Stimulated activated naive CD4-positive, alpha-beta T cell (primary cell): Measurements from ENCODE around the gene FOXN1.

Source experiments
- DNase-seq, 6 experiments: peaks; one replicate each; lab custom pipeline; 2025; lab: John Stamatoyannopoulos, UW

FOXN1 gene

DNA sequence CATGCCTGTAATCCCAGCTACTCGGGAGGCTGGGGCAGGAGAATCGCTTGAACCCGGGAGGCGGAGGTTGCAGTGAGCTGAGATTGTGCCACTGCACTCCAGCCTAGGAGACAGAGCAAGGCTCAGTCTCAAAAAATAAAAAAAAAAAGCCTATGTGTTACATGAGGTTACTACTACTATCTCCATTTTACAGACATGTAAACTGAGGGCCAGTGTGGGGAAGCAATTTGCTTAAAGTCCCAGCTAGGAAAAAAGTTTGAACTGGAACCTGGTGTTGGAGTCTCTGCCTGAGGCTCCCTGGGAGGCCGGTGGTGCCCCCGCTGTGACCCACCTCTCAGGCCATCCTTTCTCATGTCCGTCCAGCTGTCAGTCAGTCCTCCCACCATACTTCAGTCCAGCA lies 28.2 kb upstream of the FOXN1 start:
- DNase-seq = no peak

DNA sequence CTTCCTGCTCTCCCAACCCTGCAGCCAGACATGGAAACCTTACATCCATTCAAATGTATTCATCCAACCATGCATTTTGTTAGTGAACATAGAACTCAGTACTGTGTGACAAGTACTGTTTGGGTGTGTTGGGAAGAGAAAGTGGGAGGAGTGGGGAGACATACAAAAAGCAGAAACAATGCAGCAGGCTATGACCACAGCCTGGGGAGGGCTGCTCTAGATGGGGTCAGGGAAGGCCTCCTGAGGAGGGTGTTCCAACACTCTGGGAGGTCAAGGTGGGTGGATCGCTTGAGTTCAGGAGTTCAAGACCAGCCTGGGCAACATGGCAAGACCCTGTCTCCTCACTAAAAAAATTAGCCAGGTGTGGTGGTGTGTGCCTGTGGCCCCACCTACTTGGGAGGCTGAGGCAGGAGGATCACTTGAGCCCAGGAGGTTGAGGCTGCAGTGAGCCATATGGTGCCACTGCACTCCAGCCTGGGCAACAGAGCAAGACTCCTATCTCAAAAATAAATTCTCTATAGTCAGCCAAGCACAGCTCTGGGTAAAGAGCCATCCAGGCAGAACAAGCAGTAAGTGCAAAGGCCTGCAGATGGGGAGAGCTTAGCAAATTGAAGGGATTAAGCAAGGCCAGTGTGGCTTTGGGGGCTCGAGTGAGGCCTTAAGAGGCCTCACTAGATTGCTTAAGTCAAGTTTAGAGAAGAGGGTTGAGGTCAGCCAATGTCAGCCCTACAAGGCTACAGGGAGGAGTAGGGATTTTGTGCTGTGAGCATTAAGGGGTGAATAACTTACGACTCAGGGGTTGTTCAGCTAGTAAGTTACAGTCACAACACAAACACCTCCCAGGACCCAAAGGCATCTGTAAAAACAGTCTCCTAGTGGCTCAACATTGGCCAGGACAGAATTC lies 27.2 kb upstream of the FOXN1 start:
- DNase-seq = no peak

DNA sequence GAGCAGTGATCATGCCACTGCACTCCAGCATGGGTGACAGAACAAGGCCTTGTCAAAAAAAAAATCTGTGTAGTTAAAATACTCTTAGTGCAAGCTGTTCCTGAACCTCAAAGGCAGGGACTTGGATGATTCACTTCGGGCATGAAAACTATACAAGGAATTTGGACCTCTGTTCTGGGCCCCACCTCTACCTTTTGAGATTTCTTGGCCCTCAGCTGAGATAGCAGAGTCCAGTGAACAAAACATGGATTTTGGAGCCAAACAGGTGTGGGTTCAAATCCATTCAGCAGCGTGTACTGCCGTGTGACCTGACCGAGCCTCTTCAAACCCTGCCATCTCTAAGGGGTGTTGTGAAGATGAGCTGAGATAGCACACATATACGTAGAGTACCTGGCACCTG lies 25.9 kb upstream of the FOXN1 start:
- no peak for DNase-seq

DNA sequence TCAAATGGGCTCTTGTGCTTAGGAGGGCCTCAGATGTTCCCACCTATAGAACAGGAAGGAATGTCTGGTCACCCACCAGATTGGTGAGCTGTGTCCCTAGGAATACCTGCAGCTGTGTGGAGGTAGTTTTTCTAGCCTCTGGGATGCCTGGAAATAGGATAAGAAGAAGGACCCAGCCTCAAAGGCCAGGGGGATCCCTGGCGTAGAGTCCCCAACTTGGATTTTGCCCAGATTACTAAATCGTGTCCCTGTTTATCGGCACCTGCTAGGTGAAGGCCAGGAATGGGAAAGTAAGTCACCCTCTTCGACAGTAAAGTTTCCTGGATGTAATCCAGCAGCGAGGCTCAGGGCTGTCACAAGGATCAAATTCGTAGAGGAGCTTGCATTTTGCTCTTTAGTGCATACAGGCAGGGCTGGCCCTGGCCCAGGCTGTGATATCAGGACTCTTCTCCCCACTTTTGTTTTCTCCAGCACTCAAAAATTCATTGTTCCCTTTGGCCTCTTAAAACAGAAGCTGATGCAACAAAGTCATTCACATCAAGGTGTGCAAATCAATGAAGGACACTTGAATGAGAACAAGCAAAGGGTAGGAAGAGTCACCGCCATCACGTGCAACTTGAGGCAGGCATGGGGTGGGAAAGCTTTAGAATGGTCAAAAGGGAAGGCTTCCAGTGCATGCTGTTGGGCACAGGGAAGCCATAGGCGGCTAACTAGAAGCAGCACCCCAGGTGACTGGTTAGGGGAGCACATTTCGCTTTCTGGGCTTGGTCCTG lies 25.2 kb upstream of the FOXN1 start:
- DNase-seq = no peak

DNA sequence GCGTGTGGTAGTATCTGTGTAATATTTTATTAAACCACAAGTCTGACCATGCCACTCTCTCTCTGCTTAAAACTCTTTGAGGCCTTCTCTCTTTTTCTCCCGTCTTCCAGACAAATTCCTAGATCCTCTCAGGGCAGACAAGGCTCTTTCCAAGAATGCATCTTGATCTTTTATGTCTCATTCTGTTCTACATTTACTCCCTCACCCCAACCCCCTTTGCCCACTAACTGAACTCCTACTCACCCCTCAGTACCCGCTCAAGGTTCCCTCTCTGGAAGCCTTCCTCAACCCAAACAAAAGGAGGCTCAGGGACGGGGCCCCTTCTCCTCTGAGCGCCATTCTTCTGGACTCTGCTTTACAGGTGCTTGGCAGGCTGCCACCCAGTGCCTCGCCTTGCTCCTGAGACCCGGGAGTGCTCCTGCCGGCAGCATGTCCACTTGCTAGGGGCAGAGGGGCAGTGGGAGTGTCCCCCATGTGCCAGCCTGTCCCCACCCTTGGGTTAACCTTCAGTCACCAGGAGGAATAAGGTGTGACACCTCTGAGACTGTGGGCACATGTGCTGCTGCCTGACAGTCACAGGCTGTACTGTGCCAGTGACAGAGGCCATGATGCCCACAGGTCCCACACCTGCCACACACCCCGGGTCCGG lies 23.5 kb upstream of the FOXN1 start:
- no peak for DNase-seq

DNA sequence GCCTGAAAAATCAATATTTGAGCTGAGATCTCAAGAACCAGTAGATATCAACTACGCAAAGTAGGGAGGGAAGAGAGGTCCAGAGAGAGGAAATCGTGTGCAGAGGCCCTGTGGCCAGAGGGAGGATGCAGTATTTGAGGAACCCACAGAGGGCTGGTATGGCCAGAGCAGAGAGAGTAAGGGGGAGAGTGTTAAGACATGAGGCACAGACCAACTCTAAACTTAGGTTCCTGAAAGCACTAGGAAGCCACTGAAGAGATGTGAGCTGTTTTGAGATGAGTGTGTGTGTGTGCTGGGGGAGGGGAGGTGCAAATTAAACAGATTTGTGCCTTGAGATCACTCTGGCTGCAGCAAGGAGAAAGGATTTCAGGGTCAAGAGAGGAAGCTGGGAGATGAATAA lies 21.9 kb upstream of the FOXN1 start:
- no peak for DNase-seq

DNA sequence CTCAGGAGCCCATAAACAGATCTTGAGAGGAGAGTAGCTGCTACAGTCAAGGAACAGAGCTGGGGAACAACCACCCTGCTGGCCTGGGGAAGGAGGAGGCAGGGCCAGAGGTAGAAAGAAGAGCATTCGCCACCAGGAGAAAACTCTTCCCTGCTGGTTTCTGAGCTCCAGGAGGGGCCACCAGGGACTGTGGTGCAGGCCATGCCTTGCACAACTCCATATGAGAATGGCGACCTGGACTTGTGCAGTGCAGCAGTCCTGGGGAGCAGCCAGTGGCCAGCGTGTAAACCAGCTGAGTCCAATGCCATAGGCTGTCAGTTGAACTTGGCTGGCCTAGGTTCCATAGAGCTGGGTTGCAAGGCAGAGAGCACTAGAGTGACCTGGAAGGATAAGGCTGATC lies 21.1 kb upstream of the FOXN1 start:
- DNase-seq = no peak

DNA sequence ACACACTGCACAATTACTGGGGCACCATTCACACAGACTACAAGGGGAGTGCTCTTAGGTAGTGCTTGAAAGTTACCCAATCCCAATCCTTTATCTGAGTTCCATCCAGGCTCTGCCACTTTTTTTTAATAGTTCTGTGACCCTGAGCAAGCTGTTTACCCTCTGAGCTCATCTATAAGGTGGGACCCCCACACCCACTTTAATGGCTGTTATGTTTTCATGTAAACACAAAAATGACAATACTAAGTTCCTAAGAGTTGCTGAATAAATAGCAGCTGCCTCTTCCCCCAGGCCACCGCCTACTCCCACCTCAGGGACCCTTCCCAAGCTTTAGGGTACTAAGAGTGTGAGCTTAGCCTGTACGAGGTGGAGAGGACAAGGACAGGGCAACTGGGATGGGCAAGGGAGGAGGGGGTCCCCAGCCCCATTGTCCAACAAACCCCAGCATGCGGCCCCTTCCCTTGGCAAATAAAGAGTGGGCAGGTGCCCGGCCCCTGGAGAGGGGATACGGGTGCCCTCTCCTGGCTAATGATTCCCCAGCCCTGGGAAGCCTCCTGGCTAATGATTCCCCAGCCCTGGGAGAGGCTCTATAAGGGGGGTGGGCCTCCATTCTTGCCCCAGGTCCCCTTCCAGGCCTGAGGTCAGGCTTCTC lies 18.1 kb upstream of the FOXN1 start:
- DNase-seq = no peak

DNA sequence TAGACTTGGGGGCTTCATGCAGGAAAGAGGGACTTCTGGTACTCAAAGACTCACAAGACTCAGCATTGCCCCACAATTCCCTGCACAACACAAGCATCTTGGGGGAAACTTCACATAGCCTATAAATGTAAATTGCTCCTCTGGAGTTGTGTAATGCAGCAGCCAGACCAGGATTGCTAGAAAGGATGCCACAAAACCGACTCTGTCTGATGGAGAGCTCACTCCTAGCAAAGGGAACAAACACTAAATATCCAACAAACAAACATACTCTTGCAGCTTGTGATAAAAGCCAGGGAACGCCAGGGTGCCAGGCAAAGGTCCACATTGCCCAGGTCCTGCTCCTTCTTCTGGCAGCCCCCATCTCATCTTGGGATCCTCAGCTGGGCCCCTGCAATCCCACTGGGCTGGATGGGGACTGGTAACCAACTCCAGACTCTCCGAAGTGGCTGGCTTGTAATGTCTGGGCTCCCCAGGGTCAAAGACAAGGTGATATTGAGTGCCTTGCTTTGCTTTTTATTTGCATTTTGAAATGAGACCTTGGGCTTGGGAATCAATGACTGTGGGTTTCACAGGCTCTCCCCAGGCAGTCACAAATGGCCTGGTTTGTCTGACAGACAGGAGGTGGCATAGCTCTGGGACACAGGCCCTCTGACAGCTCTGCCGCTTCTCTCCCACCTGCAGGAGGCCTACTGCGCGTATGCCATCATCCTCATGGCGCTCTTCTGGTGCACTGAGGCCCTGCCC lies 17.4 kb upstream of the FOXN1 start:
- DNase-seq = no peak

DNA sequence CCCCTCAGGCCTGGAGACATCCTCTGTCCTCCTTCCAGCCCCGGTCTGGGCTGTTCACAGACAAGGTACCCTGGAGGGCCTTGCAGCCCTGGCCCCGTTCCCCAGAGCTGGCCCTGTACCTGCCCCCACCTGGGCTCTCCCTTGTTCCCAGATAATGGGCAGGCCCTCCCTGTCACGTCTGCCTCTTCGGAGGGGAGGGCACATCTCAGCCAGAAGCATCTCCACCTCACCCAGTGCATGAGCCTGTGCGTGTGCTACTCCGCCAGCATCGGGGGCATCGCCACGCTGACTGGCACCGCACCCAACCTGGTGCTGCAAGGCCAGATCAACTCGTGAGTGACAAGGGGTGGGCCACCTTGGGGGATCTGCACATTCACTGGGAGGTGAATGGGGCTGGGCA lies 14.9 kb upstream of the FOXN1 start:
- no peak for DNase-seq

DNA sequence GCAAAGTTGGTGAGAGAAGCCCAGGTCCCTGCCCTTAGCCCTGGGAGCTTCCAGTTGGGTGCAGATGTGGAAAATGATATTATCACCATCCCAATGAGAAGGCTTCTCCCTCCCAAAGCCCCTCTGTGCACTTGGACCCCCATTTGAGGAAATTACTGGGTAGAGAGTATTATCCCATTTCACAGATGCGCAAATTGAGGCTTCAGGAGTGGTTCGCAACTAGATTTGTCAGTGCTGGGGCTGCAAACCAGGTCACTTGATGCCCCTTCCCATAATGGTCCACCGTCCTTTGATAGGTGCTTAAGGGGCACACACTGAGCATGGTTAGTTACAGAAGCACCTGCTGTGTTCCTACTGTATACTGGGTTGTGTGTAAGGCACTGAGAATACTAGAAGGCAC lies 14.3 kb upstream of the FOXN1 start:
- DNase-seq = no peak

DNA sequence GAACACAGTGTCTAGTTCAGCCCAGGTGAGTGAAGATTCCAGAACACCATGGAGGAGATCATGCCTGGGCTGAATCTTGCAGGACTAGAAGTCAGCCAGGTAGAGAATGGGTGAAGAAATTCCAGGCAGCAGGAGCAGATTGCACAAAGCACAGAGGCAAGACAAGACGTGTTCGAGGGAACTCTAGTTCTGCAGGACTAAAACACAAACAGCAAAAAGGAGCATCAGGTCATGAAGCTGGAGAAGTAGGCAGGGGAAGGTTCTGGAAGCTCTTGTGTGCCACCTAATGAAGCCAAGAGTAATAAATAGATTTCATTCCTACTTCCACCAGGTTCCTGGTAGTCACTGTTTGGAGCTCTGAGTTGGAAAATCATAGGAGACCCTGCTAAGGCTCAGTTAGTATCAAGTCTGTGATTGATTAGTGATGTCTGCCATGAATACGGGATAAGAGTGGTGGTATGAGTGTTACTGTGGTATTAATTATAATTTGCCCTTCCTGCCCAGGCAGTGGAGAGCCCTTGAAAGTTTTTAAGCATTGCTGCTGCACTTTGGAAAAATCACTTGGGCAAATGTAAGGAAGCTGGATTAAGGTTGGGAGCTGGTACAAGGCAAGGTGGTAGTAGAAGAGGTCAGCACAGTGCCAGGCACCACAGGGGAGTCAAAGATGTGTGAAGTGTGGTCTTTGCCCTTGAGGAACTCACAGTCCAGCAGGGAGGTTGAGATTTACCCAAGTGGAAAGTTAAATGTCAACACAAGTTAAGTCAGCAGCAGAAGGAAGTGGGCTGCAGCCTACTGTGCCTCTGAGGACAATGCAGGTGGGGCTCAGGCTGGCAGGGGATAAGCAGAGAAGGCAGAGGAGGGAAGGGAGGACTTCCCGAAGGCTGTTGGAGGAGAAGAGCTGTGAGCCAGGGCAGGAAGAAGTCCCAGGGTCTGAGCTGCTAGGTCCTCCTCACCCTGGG lies 13.5 kb upstream of the FOXN1 start:
- DNase-seq = no peak

DNA sequence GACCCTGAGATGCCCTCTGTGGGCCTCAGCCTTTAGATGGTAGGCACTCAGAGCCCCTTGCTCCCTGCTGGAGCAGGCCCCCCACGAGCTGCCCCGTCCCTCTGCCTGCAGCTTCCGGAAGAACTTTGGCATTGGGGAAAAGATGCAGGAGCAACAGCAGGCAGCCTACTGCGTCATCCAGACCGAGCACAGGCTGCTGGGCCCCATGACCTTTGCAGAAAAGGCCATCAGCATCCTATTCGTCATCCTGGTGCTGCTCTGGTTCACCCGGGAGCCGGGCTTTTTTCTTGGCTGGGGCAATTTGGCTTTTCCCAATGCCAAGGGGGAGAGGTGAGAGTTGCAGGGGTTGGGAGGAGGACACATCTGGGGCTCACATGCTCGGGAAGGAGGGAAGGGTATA lies 12.7 kb upstream of the FOXN1 start:
- DNase-seq = no peak

DNA sequence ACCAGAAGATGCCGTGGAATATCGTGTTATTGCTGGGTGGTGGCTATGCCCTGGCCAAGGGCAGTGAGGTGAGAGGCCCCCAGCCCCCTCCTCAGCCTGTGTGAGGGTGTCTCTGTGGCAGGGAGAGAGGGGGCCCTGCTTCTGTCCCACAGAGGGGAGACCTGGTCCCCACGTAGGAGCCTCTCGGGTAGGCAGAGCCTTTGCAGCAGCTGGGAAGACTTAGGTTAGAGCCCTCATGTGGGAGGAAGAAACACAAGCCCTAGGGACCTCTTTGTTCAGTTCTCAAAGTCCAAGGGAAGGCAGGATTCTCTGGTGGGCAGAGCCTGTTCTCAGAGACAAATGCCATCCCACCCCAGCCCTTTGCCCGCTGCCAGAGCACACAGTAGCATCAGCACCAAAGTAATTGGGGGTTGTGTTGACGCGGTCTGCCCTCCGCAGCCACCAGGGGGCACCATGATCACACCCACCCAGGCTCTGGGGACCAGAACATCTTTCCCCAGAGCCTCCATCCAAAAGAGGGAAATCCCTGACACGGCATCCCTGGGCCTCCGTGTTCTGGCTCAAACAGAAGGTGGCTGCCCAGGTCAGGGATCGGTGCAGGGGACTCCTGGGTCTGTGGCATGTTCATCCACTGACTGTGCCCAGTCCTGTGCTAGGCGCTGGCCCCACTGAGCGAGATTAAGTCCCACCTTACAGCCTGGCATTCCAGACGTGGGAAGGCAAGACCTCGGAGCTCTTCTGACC lies 11.5 kb upstream of the FOXN1 start:
- DNase-seq = peak; percentile 31 to 79 (median 70)

DNA sequence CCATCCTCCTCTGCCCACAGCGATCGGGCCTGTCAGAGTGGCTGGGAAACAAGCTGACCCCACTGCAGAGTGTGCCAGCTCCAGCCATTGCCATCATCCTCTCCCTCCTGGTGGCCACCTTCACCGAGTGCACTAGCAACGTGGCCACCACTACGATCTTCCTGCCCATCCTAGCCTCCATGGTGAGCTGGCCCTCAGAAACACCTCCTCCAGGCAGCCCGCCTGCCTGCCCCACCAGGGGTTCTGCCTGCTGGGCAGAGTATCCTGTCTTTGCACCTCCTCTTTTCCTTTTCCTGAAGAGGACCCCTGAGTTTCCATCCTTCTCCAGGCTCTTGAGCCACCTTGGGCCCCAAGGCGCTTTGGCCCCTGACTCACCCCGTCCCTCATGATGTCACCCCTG lies 10.5 kb upstream of the FOXN1 start:
- DNase-seq = no peak

DNA sequence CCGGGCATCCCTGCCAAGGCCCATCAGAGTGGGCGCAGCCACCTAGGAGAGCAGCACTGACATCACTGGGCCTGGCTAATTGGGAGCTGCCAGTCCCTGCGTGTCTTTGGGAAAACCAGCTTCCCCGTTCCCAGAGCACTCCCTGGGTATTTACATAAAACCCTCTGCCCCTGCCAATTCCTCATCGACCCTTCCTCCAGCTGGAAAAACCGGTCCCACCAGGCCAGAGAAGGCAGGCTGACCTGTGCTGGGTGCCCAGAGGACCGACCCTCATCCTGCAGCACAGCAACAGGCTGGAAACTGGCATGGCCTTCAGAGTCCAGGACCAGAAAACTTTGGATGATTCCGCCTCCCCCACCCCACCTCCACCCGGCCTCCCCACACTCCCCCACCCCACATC lies 8.2 kb upstream of the FOXN1 start:
- DNase-seq = no peak

DNA sequence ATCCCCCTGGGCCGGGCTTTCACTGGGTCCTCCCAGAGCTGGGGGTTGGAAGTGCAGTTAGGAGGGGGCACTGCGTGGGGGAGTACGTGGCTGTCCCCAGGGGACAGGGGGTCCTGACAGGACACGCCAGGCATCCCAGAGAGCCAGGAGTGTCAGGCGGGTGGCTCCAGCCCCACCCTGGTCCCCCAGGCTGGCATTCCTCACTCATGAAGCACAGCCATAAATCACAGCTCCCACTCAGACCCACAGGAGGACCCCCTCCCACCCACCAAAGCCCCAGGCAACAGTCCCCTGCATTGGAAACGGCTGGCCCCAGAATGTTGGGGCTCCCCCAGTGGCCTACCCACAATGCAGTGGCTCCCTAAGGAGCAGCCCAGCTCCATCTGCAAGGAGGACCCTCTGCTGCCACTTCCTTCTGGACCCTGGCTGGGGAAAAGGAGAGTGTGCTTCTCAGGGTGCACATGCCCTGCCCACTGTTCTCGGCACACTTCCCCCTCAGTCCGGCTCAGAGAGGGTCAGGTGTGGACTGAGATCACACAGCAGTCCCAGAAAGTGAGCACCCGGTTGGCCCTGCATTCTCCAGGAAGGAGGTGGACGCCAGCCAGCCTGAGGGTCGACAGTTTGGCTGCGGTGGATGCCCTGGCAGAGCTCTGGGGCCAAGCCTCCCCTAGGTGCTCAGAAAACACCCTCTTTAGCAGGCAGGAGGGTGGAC lies 7.3 kb upstream of the FOXN1 start:
- DNase-seq = no peak

DNA sequence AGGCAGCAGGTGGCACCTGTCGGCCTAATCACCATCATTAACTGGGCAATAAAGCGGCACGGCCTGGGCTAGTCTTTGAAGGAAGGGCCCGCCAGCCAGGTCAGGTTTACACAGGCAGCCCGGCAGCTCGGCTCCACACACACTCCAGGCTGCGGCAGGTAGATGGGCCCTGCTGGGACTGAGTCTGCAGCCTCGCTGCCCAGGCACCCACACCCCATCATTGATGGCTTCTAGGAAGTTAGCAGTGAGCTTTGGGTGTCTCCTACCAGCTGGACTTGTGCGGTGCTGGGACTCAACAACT lies 6.8 kb upstream of the FOXN1 start:
- no peak for DNase-seq

DNA sequence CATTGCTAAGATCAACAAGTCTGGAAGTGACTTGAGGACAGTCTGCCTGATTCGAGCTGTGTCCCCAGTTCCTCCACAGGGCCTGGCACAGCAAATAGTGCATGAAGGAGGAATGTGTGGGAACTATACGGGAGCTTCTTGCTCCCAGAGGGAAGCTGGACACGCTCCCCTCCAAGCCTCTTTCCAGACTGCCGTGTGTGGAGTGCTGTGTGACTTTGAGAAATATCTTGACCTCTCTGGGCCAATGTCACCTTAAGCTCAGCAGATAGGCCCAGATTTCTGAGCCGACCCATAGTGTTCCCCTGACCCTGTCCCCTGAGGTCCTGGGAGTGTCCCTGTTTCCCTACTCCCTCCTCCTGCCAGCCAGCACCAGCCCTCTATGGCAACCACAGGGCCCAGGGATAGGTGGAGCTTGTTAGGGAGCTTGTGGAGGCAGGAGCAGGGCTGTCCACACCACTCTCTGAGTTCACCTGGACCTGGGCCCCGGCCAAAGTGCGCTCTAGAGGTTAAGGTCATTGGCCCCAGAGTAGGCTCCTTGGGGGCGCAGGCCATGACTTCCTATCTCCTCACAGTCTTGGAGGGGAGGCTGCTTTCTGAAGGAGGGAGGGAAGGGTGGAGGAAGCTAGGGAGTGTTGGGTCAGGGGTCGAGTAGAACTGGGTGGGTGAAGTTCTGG lies 6.3 kb upstream of the FOXN1 start:
- no peak for DNase-seq
